Activated CD4-positive, alpha-beta T cell treated with anti-CD3 and anti-CD28 coated beads for 36 hours (primary cell): ENCODE data around the gene GSPT1. TPM values are rescaled to one million over a fixed set of nuclear protein-coding genes. Genes with fewer than 3 reads are reported as not detected.
"Not testable (repeated sequence)": the region's sequence is repeated elsewhere in the genome, so short reads cannot be mapped to it uniquely, and the experiment has no call there.

Experiments
- ATAC-seq: fragments of 200-7000 bp; cut with Tn5 transposase; one replicate; pipeline ENCODE4 v1.10.0; 2021; ENCODE audit warnings: mild to moderate bottlenecking, moderate library complexity
- CTCF ChIA-PET: fragments of 350-600 bp; sonication (Branson Sonifier 250); formaldehyde crosslinking; loops from one replicate; lab custom pipeline; 2021; ENCODE audit warnings: antibody characterized with exemption; lab: Charles Lee
- POLR2A ChIA-PET: fragments of 350-600 bp; sonication (Branson Sonifier 250); formaldehyde crosslinking; loops from one replicate; lab custom pipeline; 2021; ENCODE audit warnings: antibody characterized with exemption, inconsistent platforms; lab: Charles Lee
- DNase-seq: peaks from one replicate; pipeline ENCODE4 v3.0.0-alpha.2; 2020
- H3K27ac Mint-ChIP-seq: one replicate; pipeline ENCODE4 v1.8.0; 2021; ENCODE audit warnings: mixed read lengths
- H3K27me3 Mint-ChIP-seq: one replicate; pipeline ENCODE4 v1.8.0; 2021; ENCODE audit warnings: mixed read lengths
- H3K36me3 Mint-ChIP-seq: one replicate; pipeline ENCODE4 v1.8.0; 2021; ENCODE audit warnings: low read depth, mixed read lengths
- H3K4me1 Mint-ChIP-seq: one replicate; pipeline ENCODE4 v1.8.0; 2021; ENCODE audit warnings: mixed read lengths
- H3K4me3 Mint-ChIP-seq: one replicate; pipeline ENCODE4 v1.8.0; 2021; ENCODE audit warnings: mild to moderate bottlenecking, moderate library complexity, mixed read lengths
- H3K9me3 Mint-ChIP-seq: one replicate; pipeline ENCODE4 v1.8.0; 2021; ENCODE audit warnings: low read depth, mixed read lengths
- intact Hi-C, 2 experiments: fragments of 100-400 bp; cut with DNase I in 1 of 2; cut with micrococcal nuclease in 1 of 2; formaldehyde crosslinking; loops; one replicate each; pipeline versions ENCODE4 v1.14.2 to v1.15.1; 2022 to 2024; cut with DNase I, micrococcal nuclease
- total RNA-seq, 2 experiments: library from RNA; stranded (reverse); gene quantifications; one replicate each; pipeline ENCODE4 v1.2.3, GENCODE V29; 2021

The GSPT1 gene
- total RNA-seq, 2 experiments from 2014 or later: 234 to 260 TPM

GRCh38 chr16:11833951-11834695 is 81.6 kb downstream of the GSPT1 start:
- ATAC-seq: no peak
- CTCF ChIA-PET: no interaction called here
- no peaks in the 10 kb centered on the region for H3K27me3 Mint-ChIP-seq
- H3K4me3 Mint-ChIP-seq: no peak overlapping the region
- H3K4me1 Mint-ChIP-seq: no peaks in the 10 kb centered on the region
- no peak for DNase-seq
- H3K9me3 Mint-ChIP-seq: no peaks in the 10 kb centered on the region
- no peak overlapping the region for H3K27ac Mint-ChIP-seq
- POLR2A ChIA-PET: interaction anchor here (0.6 to 0.7 kb wide), 2 partner anchors 20 to 36 kb away, joined by 4 read pairs; no protein-coding TSS in a partner anchor
- intact Hi-C loops: no loop called here
- peaks cover 21% of the 10 kb centered on the region for H3K36me3 Mint-ChIP-seq

- ATAC-seq: no peak
Observed at GRCh38 chr16:11828696-11829095, 87.1 kb downstream of the GSPT1 start.

GRCh38 chr16:11825520-11826165 is 90.1 kb downstream of the GSPT1 start:
- H3K9me3 Mint-ChIP-seq, H3K36me3 Mint-ChIP-seq, H3K27ac Mint-ChIP-seq, ATAC-seq, H3K27me3 Mint-ChIP-seq, DNase-seq, H3K4me1 Mint-ChIP-seq, CTCF ChIA-PET, intact Hi-C loops, H3K4me3 Mint-ChIP-seq: not testable (repeated sequence)
- POLR2A ChIA-PET: interaction anchor here (0.6 kb wide), 1 partner anchor 22 kb away, joined by 3 read pairs; no protein-coding TSS in a partner anchor

More at GRCh38 chr16:11828696-11829095, 87.1 kb downstream of the GSPT1 start:
- H3K27me3 Mint-ChIP-seq: no peaks in the 10 kb centered on the region
- no peaks in the 10 kb centered on the region for H3K36me3 Mint-ChIP-seq
- DNase-seq: no peak
- ChIA-PET CTCF (no interaction called here), POLR2A (no interaction called here)
- H3K4me3 Mint-ChIP-seq: no peak overlapping the region
- H3K27ac Mint-ChIP-seq: no peak overlapping the region
- intact Hi-C loops: no loop called here
- no peaks in the 10 kb centered on the region for H3K9me3 Mint-ChIP-seq
- H3K4me1 Mint-ChIP-seq: no peaks in the 10 kb centered on the region

- intact Hi-C loops: no loop called here
- Mint-ChIP-seq H3K36me3 (no peaks in the 10 kb centered on the region), H3K27ac (no peak overlapping the region), H3K4me1 (no peaks in the 10 kb centered on the region), H3K27me3 (no peaks in the 10 kb centered on the region), H3K4me3 (no peak overlapping the region), H3K9me3 (no peaks in the 10 kb centered on the region)
- ChIA-PET CTCF (no interaction called here), POLR2A (no interaction called here)
- ATAC-seq (no peak), DNase-seq (no peak)
Observed at GRCh38 chr16:11824362-11824761, 91.4 kb downstream of the GSPT1 start.

- H3K4me3 Mint-ChIP-seq, H3K4me1 Mint-ChIP-seq, H3K9me3 Mint-ChIP-seq, intact Hi-C loops, DNase-seq, H3K27me3 Mint-ChIP-seq, ATAC-seq, H3K36me3 Mint-ChIP-seq, H3K27ac Mint-ChIP-seq, POLR2A ChIA-PET: not testable (repeated sequence)
- CTCF ChIA-PET: interaction anchor here (0.7 kb wide), 1 partner anchor 286 kb away, joined by 3 read pairs; no protein-coding TSS in a partner anchor
Observed at GRCh38 chr16:11823645-11824044, 92.1 kb downstream of the GSPT1 start.

- intact Hi-C loops: no loop called here
- H3K27ac Mint-ChIP-seq: no peak overlapping the region
- CTCF ChIA-PET: no interaction called here
- no peaks in the 10 kb centered on the region for H3K36me3 Mint-ChIP-seq
- POLR2A ChIA-PET: interaction anchor here (0.7 kb wide), 1 partner anchor 188 kb away, joined by 5 read pairs; no protein-coding TSS in a partner anchor
- ATAC-seq: no peak
- no peaks in the 10 kb centered on the region for H3K4me1 Mint-ChIP-seq
- no peaks in the 10 kb centered on the region for H3K27me3 Mint-ChIP-seq
- H3K4me3 Mint-ChIP-seq: no peak overlapping the region
- no peak for DNase-seq
- no peaks in the 10 kb centered on the region for H3K9me3 Mint-ChIP-seq
Observed at GRCh38 chr16:11819798-11820197, 96.0 kb downstream of the GSPT1 start.

GRCh38 chr16:11818970-11819369 is 96.8 kb downstream of the GSPT1 start:
- CTCF ChIA-PET: interaction anchor here (0.7 kb wide), 1 partner anchor 249 kb away, joined by 3 read pairs; no protein-coding TSS in a partner anchor
- ATAC-seq, H3K27ac Mint-ChIP-seq, H3K9me3 Mint-ChIP-seq, H3K4me3 Mint-ChIP-seq, H3K36me3 Mint-ChIP-seq, intact Hi-C loops, H3K27me3 Mint-ChIP-seq, DNase-seq, POLR2A ChIA-PET, H3K4me1 Mint-ChIP-seq: not testable (repeated sequence)

Other genes with a start within 250 kb of the GSPT1 start
- gene SNN, start 247.5 kb downstream of the GSPT1 start, total RNA-seq: 1 to 10 TPM; 6.0 to 7.2 TPM
- gene TXNDC11, start 173.1 kb downstream of the GSPT1 start, total RNA-seq: 10 to 100 TPM; 27.3 to 28.3 TPM
- 10 to 100 TPM; 74.1 to 95.1 TPM for gene ZC3H7A, start 118.7 kb downstream of the GSPT1 start, total RNA-seq
- gene RSL1D1, start 64.4 kb downstream of the GSPT1 start, total RNA-seq: 100 to 1,000 TPM; 369 to 466 TPM
- 10 to 100 TPM in 1 of 2 experiments, 1 to 10 TPM in 1; 7.2 to 12.5 TPM for gene NPIPB2, start 26.1 kb upstream of the GSPT1 start, total RNA-seq
- not detected for gene TNFRSF17, start 49.3 kb upstream of the GSPT1 start, total RNA-seq
- gene SNX29, start 60.8 kb upstream of the GSPT1 start, total RNA-seq: 1 to 10 TPM; 6.4 to 8.4 TPM